ENCODE measurements around the gene C16orf74. TPM values are rescaled to one million over a fixed set of nuclear protein-coding genes. Genes with fewer than 3 reads are reported as not detected.

C16orf74 gene
- total RNA-seq, 1 donor from 2014 or later: 12.2 TPM

- DNase-seq (ENCODE audit: low read depth): no peak
- TF ChIP-seq CTCF (conservative IDR thresholded peaks at IDR 0.05; ENCODE audit: low read depth, low read length): no peak
- no peak overlapping the region for H3K4me3 ChIP-seq (ENCODE audit: low read depth, low read length)
Measured at GRCh38 chr16:85796152-85796551, 45.3 kb upstream of the C16orf74 start.

GRCh38 chr16:85794696-85795095 lies 43.8 kb upstream of the C16orf74 start:
- no peak for DNase-seq (ENCODE audit: low read depth)
- no peak overlapping the region for H3K4me3 ChIP-seq (ENCODE audit: low read depth, low read length)
- no peak for TF ChIP-seq CTCF (conservative IDR thresholded peaks at IDR 0.05; ENCODE audit: low read depth, low read length)

GRCh38 chr16:85793662-85794298 lies 42.9 kb upstream of the C16orf74 start:
- no peak for DNase-seq (ENCODE audit: low read depth)
- TF ChIP-seq CTCF (conservative IDR thresholded peaks at IDR 0.05; ENCODE audit: low read depth, low read length): no peak
- H3K4me3 ChIP-seq (ENCODE audit: low read depth, low read length): no peak overlapping the region

- TF ChIP-seq CTCF (conservative IDR thresholded peaks at IDR 0.05; ENCODE audit: low read depth, low read length): no peak
- DNase-seq (ENCODE audit: low read depth): no peak
- no peak overlapping the region for H3K4me3 ChIP-seq (ENCODE audit: low read depth, low read length)
Measured at GRCh38 chr16:85789773-85790172, 38.9 kb upstream of the C16orf74 start.

- DNase-seq (ENCODE audit: low read depth): no peak
- H3K4me3 ChIP-seq (ENCODE audit: low read depth, low read length): no peak overlapping the region
- TF ChIP-seq CTCF (conservative IDR thresholded peaks at IDR 0.05; ENCODE audit: low read depth, low read length): no peak
Measured at GRCh38 chr16:85788819-85789218, 37.9 kb upstream of the C16orf74 start.

- no peak overlapping the region for H3K4me3 ChIP-seq (ENCODE audit: low read depth, low read length)
- TF ChIP-seq CTCF (conservative IDR thresholded peaks at IDR 0.05; ENCODE audit: low read depth, low read length): no peak
- DNase-seq (ENCODE audit: low read depth): no peak
Measured at GRCh38 chr16:85785927-85786326, 35.0 kb upstream of the C16orf74 start.

- no peak for TF ChIP-seq CTCF (conservative IDR thresholded peaks at IDR 0.05; ENCODE audit: low read depth, low read length)
- DNase-seq (ENCODE audit: low read depth): no peak
- no peak overlapping the region for H3K4me3 ChIP-seq (ENCODE audit: low read depth, low read length)
Measured at GRCh38 chr16:85784813-85785212, 33.9 kb upstream of the C16orf74 start.

Measured in epithelial cell of proximal tubule (primary cell).